ENCODE measurements around the gene KRTAP1-1.

Gene KRTAP1-1

GRCh38 chr17:41029633-41030245 lies 11.5 kb downstream of the KRTAP1-1 start, which contains the start of gene KRTAP1-4:
KRTAP1-4 (minus strand) TSS chr17:41030195; CDS start chr17:41030078, 117 bp downstream.
- no peak for TF ChIP-seq POLR2AphosphoS5 (IDR thresholded peaks at IDR 0.05; ENCODE audit: low read depth, low read length)
- TF ChIP-seq SPI1 (IDR thresholded peaks at IDR 0.05; ENCODE audit: low read depth, low read length): no peak
- TF ChIP-seq PAX5 (IDR thresholded peaks at IDR 0.05; ENCODE audit: insufficient read depth, low read length, severe bottlenecking): no peak
- no peak for TF ChIP-seq POU2F2 (IDR thresholded peaks at IDR 0.05; ENCODE audit: low read depth, low read length)
- TF ChIP-seq TAF1 (IDR thresholded peaks at IDR 0.05; ENCODE audit: low read depth, low read length): no peak
- no peak for TF ChIP-seq POLR2A (IDR thresholded peaks at IDR 0.05; ENCODE audit: low read depth, low read length)
- FAIRE-seq: no peak
- no peak for DNase-seq (ENCODE audit: insufficient read length, low spot score)

- FAIRE-seq (no peak), DNase-seq (ENCODE audit: insufficient read length, low spot score) (no peak)
- TF ChIP-seq TAF1 (IDR thresholded peaks at IDR 0.05; ENCODE audit: low read depth, low read length) (no peak), POLR2AphosphoS5 (IDR thresholded peaks at IDR 0.05; ENCODE audit: low read depth, low read length) (no peak), POU2F2 (IDR thresholded peaks at IDR 0.05; ENCODE audit: low read depth, low read length) (no peak), POLR2A (IDR thresholded peaks at IDR 0.05; ENCODE audit: low read depth, low read length) (no peak), SPI1 (IDR thresholded peaks at IDR 0.05; ENCODE audit: low read depth, low read length) (no peak), PAX5 (IDR thresholded peaks at IDR 0.05; ENCODE audit: insufficient read depth, low read length, severe bottlenecking) (no peak)
Measured at GRCh38 chr17:41026715-41027471, 14.4 kb downstream of the KRTAP1-1 start, which contains the start of gene KRTAP1-5. KRTAP1-5 (minus strand) TSS chr17:41027208; CDS start chr17:41027155, 53 bp downstream.

GRCh38 chr17:41024697-41025096 lies 16.6 kb downstream of the KRTAP1-1 start:
- FAIRE-seq (no peak), DNase-seq (ENCODE audit: insufficient read length, low spot score) (no peak)
- TF ChIP-seq PAX5 (IDR thresholded peaks at IDR 0.05; ENCODE audit: insufficient read depth, low read length, severe bottlenecking): no peak
- TF ChIP-seq POLR2A (IDR thresholded peaks at IDR 0.05; ENCODE audit: low read depth, low read length): no peak
- TF ChIP-seq POLR2AphosphoS5 (IDR thresholded peaks at IDR 0.05; ENCODE audit: low read depth, low read length): no peak
- TF ChIP-seq POU2F2 (IDR thresholded peaks at IDR 0.05; ENCODE audit: low read depth, low read length): no peak
- TF ChIP-seq TAF1 (IDR thresholded peaks at IDR 0.05; ENCODE audit: low read depth, low read length): no peak
- no peak for TF ChIP-seq SPI1 (IDR thresholded peaks at IDR 0.05; ENCODE audit: low read depth, low read length)

GRCh38 chr17:41020336-41020735 lies 20.9 kb downstream of the KRTAP1-1 start:
- FAIRE-seq (no peak), DNase-seq (ENCODE audit: insufficient read length, low spot score) (no peak)
- TF ChIP-seq POLR2A (IDR thresholded peaks at IDR 0.05; ENCODE audit: low read depth, low read length) (no peak), POLR2AphosphoS5 (IDR thresholded peaks at IDR 0.05; ENCODE audit: low read depth, low read length) (no peak), POU2F2 (IDR thresholded peaks at IDR 0.05; ENCODE audit: low read depth, low read length) (no peak), TAF1 (IDR thresholded peaks at IDR 0.05; ENCODE audit: low read depth, low read length) (no peak), SPI1 (IDR thresholded peaks at IDR 0.05; ENCODE audit: low read depth, low read length) (no peak), PAX5 (IDR thresholded peaks at IDR 0.05; ENCODE audit: insufficient read depth, low read length, severe bottlenecking) (no peak)

GRCh38 chr17:41019415-41019814 lies 21.8 kb downstream of the KRTAP1-1 start:
- FAIRE-seq: no peak
- TF ChIP-seq TAF1 (IDR thresholded peaks at IDR 0.05; ENCODE audit: low read depth, low read length) (no peak), PAX5 (IDR thresholded peaks at IDR 0.05; ENCODE audit: insufficient read depth, low read length, severe bottlenecking) (no peak), SPI1 (IDR thresholded peaks at IDR 0.05; ENCODE audit: low read depth, low read length) (no peak), POLR2A (IDR thresholded peaks at IDR 0.05; ENCODE audit: low read depth, low read length) (no peak), POLR2AphosphoS5 (IDR thresholded peaks at IDR 0.05; ENCODE audit: low read depth, low read length) (no peak), POU2F2 (IDR thresholded peaks at IDR 0.05; ENCODE audit: low read depth, low read length) (no peak)
- no peak for DNase-seq (ENCODE audit: insufficient read length, low spot score)

- DNase-seq (ENCODE audit: insufficient read length, low spot score) (no peak), FAIRE-seq (no peak)
- TF ChIP-seq POLR2AphosphoS5 (IDR thresholded peaks at IDR 0.05; ENCODE audit: low read depth, low read length): no peak
Measured at GRCh38 chr17:41018541-41018940, 22.7 kb downstream of the KRTAP1-1 start.

GRCh38 chr17:41016578-41017215 lies 24.6 kb downstream of the KRTAP1-1 start:
- DNase-seq (ENCODE audit: insufficient read length, low spot score) (no peak), FAIRE-seq (no peak)
- TF ChIP-seq TAF1 (IDR thresholded peaks at IDR 0.05; ENCODE audit: low read depth, low read length): no peak
- no peak for TF ChIP-seq SPI1 (IDR thresholded peaks at IDR 0.05; ENCODE audit: low read depth, low read length)
- TF ChIP-seq POLR2A (IDR thresholded peaks at IDR 0.05; ENCODE audit: low read depth, low read length): no peak
- no peak for TF ChIP-seq POLR2AphosphoS5 (IDR thresholded peaks at IDR 0.05; ENCODE audit: low read depth, low read length)
- TF ChIP-seq PAX5 (IDR thresholded peaks at IDR 0.05; ENCODE audit: insufficient read depth, low read length, severe bottlenecking): no peak
- no peak for TF ChIP-seq POU2F2 (IDR thresholded peaks at IDR 0.05; ENCODE audit: low read depth, low read length)

GRCh38 chr17:41015454-41015853 lies 25.8 kb downstream of the KRTAP1-1 start:
- TF ChIP-seq SPI1 (IDR thresholded peaks at IDR 0.05; ENCODE audit: low read depth, low read length) (no peak), POLR2AphosphoS5 (IDR thresholded peaks at IDR 0.05; ENCODE audit: low read depth, low read length) (no peak), POU2F2 (IDR thresholded peaks at IDR 0.05; ENCODE audit: low read depth, low read length) (no peak), TAF1 (IDR thresholded peaks at IDR 0.05; ENCODE audit: low read depth, low read length) (no peak), POLR2A (IDR thresholded peaks at IDR 0.05; ENCODE audit: low read depth, low read length) (no peak), PAX5 (IDR thresholded peaks at IDR 0.05; ENCODE audit: insufficient read depth, low read length, severe bottlenecking) (no peak)
- DNase-seq (ENCODE audit: insufficient read length, low spot score) (no peak), FAIRE-seq (no peak)

- TF ChIP-seq TAF1 (IDR thresholded peaks at IDR 0.05; ENCODE audit: low read depth, low read length): no peak
Measured at GRCh38 chr17:41013606-41014005, 27.6 kb downstream of the KRTAP1-1 start.

More at GRCh38 chr17:41013606-41014005, 27.6 kb downstream of the KRTAP1-1 start:
- DNase-seq (ENCODE audit: insufficient read length, low spot score) (no peak), FAIRE-seq (no peak)

Measured in GM12891 (cell line).